Testis (tissue), 3 donors: ENCODE measurements around the gene HOXB7. TPM values are rescaled to one million over a fixed set of nuclear protein-coding genes. Genes with fewer than 3 reads are reported as not detected.

Experiments used
- DNase-seq: peaks from one replicate; pipeline ENCODE4 v3.0.0-alpha.2; 2019
- H3K27ac ChIP-seq, 2 donors: fragments of 200-600 bp; sonication (generic); one replicate each; pipeline ENCODE4 v1.5.1; 2019
- H3K27me3 ChIP-seq: fragments of 200-600 bp; sonication (generic); one replicate; pipeline ENCODE4 v1.5.1; 2019
- H3K36me3 ChIP-seq: fragments of 200-600 bp; sonication (generic); one replicate; pipeline ENCODE4 v1.5.1; 2017; ENCODE audit warnings: low read depth; ENCODE audit errors: missing control alignments
- H3K4me1 ChIP-seq: fragments of 200-600 bp; sonication (generic); one replicate; pipeline ENCODE4 v1.5.1; 2019
- H3K4me3 ChIP-seq, 2 donors: fragments of 200-600 bp; sonication (generic); one replicate each; pipeline ENCODE4 v1.5.1; 2017 to 2019
- H3K9me3 ChIP-seq: fragments of 200-600 bp; sonication (generic); one replicate; pipeline ENCODE4 v1.5.1; 2017
- CTCF ChIP-seq, 3 experiments: fragments of 450-650 bp in 2 of 3; fragments of 200-600 bp in 1 of 3; sonication (generic) in 1 of 3; IDR thresholded peaks; one replicate each; pipeline ENCODE4 v1.5.1; 2016 to 2019; ENCODE audit warnings: antibody characterized with exemption in 3 of 3, mild to moderate bottlenecking in 2 of 3, moderate library complexity in 1 of 3
- POLR2A ChIP-seq: fragments of 450-650 bp; IDR thresholded peaks from one replicate; pipeline ENCODE4 v1.6.1; 2017; ENCODE audit warnings: antibody characterized with exemption, mild to moderate bottlenecking, moderate library complexity
- WGBS, 2 donors: methylation state at CpG; one replicate each; pipeline ENCODE4 v1.1.5; 2018; 5-methylcytosine and 5-hydroxymethylcytosine counted together
- intact Hi-C: fragments of 100-400 bp; cut with DNase I; formaldehyde crosslinking; loops from one replicate; pipeline ENCODE4 v1.15.1; 2023; ENCODE audit warnings: low total_unique reads
- polyA plus RNA-seq: library from polyadenylated mRNA; stranded (reverse); fragments of 350-450 nt; fragmentation: Illumina TruSeq; extraction: RNeasy Lipid Tissue Mini Kit (QIAGEN cat#74804); gene quantifications from one replicate; pipeline ENCODE4 v1.2.3, GENCODE V29; 2014; ENCODE audit warnings: low read depth, low replicate concordance; ENCODE audit not compliant: insufficient read depth
- total RNA-seq, 2 donors: library from RNA; depleted of rRNA; stranded (reverse); fragments of >200 nt; gene quantifications; one replicate each; pipeline ENCODE4 v1.2.3, GENCODE V29; 2016

The HOXB7 gene
- total and polyA plus RNA-seq, 3 donors from 2014 or later: 2.8 to 4.4 (median 3.2) TPM

GRCh38 chr17:48608494-48608834 is 2.4 kb downstream of the HOXB7 start:
- H3K9me3 ChIP-seq: no peaks in the 10 kb centered on the region
- intact Hi-C loops: no loop called here
- DNase-seq: no peak
- whole genome bisulfite sequencing, 2 donors: 78 to 100% methylated on average over 1 of the region's 1 CpG
- TF ChIP-seq CTCF (IDR thresholded peaks at IDR 0.05): no peak
- no peak for TF ChIP-seq POLR2A
- no peaks in the 10 kb centered on the region for H3K36me3 ChIP-seq
- no peaks in the 10 kb centered on the region for H3K27me3 ChIP-seq
- no peak overlapping the region for H3K4me3 ChIP-seq
- H3K27ac ChIP-seq: no peak overlapping the region
- peaks cover 10% of the 10 kb centered on the region for H3K4me1 ChIP-seq

GRCh38 chr17:48606892-48607614 is 3.8 kb downstream of the HOXB7 start:
- H3K27me3 ChIP-seq: peaks cover 7% of the 10 kb centered on the region
- WGBS, 2 donors: 59 to 63% methylated on average over 9 of the region's 9 CpGs
- peaks cover 9% of the 10 kb centered on the region for H3K4me1 ChIP-seq
- no peaks in the 10 kb centered on the region for H3K9me3 ChIP-seq
- no peak overlapping the region for H3K4me3 ChIP-seq
- H3K36me3 ChIP-seq: no peaks in the 10 kb centered on the region
- intact Hi-C loops: no loop called here
- no peak for DNase-seq
- TF ChIP-seq POLR2A (no peak), CTCF (IDR thresholded peaks at IDR 0.05) (no peak)
- H3K27ac ChIP-seq: no peak overlapping the region

- Histone ChIP-seq H3K36me3 (no peaks in the 10 kb centered on the region), H3K27ac (no peak overlapping the region), H3K9me3 (no peaks in the 10 kb centered on the region), H3K4me1 (peaks cover 10% of the 10 kb centered on the region), H3K27me3 (peaks cover 7% of the 10 kb centered on the region), H3K4me3 (no peak overlapping the region)
- TF ChIP-seq POLR2A (no peak), CTCF (IDR thresholded peaks at IDR 0.05) (no peak)
- DNase-seq: no peak
- intact Hi-C loops: no loop called here
- WGBS, 2 donors: 28 to 29% methylated on average over 36 to 41 of the region's 41 CpGs
Observed at GRCh38 chr17:48605991-48606891, 4.6 kb downstream of the HOXB7 start.

GRCh38 chr17:48605409-48605919 is 5.4 kb downstream of the HOXB7 start:
- H3K4me3 ChIP-seq: no peak overlapping the region
- H3K27ac ChIP-seq: no peak overlapping the region
- WGBS, 2 donors: 20 to 23% methylated on average over 10 of the region's 10 CpGs
- no peaks in the 10 kb centered on the region for H3K9me3 ChIP-seq
- H3K4me1 ChIP-seq: peaks cover 9% of the 10 kb centered on the region
- peaks cover 7% of the 10 kb centered on the region for H3K27me3 ChIP-seq
- no peak for TF ChIP-seq POLR2A
- TF ChIP-seq CTCF (IDR thresholded peaks at IDR 0.05): no peak
- intact Hi-C loops: no loop called here
- DNase-seq: no peak
- H3K36me3 ChIP-seq: no peaks in the 10 kb centered on the region
